Bronchial epithelial cell (primary cell): Measurements from ENCODE around the gene TMEM117. TPM values are rescaled to one million over a fixed set of nuclear protein-coding genes. Genes with fewer than 3 reads are reported as not detected.
A peak's percentile ranks its signal among the peaks of the same experiment; 100 is the strongest.

Source experiments
- DNase-seq: peaks from one replicate; pipeline ENCODE4 v3.0.0-alpha.2; 2010; ENCODE audit warnings: low read depth
- FAIRE-seq: peaks from 2 replicates; lab custom pipeline; 2011; peaks lifted over from hg19 to GRCh38; lab: Jason Lieb, UNC
- H3K27me3 ChIP-seq: 2 replicates; pipeline ENCODE4 v1.5.1; 2011; ENCODE audit warnings: low read length; ENCODE audit not compliant: control insufficient read depth, insufficient read depth
- H3K36me3 ChIP-seq: 2 replicates; pipeline ENCODE4 v1.5.1; 2011; ENCODE audit warnings: low read length; ENCODE audit not compliant: control insufficient read depth, insufficient read depth
- H3K4me3 ChIP-seq: 2 replicates; pipeline ENCODE4 v1.5.1; 2011; ENCODE audit warnings: mild to moderate bottlenecking, low read depth, low read length, control low read depth
- total RNA-seq: library from RNA; depleted of rRNA; stranded (reverse); fragments of >200 nt; gene quantifications from 2 replicates; pipeline ENCODE4 v1.2.1, GENCODE V29; 2014
- TF ChIP-seq, protein P1 (sequence below): IDR thresholded peaks from 2 replicates; pipeline ENCODE4 v1.5.1; 2011; ENCODE audit warnings: mild to moderate bottlenecking, moderate library complexity, low read length, control low read depth, inconsistent platforms; ENCODE audit not compliant: insufficient read depth, severe bottlenecking

The TMEM117 gene
- total RNA-seq, 1 donor from 2014 or later = 6.6 TPM

GRCh38 chr12:44313188-44313587 is 477.3 kb downstream of the TMEM117 start:
- Histone ChIP-seq H3K4me3 (no peak overlapping the region), H3K27me3 (no peaks in the 10 kb centered on the region), H3K36me3 (no peaks in the 10 kb centered on the region)
- TF ChIP-seq, protein P1, sequence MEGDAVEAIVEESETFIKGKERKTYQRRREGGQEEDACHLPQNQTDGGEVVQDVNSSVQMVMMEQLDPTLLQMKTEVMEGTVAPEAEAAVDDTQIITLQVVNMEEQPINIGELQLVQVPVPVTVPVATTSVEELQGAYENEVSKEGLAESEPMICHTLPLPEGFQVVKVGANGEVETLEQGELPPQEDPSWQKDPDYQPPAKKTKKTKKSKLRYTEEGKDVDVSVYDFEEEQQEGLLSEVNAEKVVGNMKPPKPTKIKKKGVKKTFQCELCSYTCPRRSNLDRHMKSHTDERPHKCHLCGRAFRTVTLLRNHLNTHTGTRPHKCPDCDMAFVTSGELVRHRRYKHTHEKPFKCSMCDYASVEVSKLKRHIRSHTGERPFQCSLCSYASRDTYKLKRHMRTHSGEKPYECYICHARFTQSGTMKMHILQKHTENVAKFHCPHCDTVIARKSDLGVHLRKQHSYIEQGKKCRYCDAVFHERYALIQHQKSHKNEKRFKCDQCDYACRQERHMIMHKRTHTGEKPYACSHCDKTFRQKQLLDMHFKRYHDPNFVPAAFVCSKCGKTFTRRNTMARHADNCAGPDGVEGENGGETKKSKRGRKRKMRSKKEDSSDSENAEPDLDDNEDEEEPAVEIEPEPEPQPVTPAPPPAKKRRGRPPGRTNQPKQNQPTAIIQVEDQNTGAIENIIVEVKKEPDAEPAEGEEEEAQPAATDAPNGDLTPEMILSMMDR = no peak
- DNase-seq (no peak), FAIRE-seq (no peak)

- FAIRE-seq (no peak), DNase-seq (no peak)
- Histone ChIP-seq H3K27me3 (no peaks in the 10 kb centered on the region), H3K4me3 (no peak overlapping the region), H3K36me3 (no peaks in the 10 kb centered on the region)
- TF ChIP-seq, protein P1 = no peak
Observed at GRCh38 chr12:44314007-44314500, 478.2 kb downstream of the TMEM117 start.

GRCh38 chr12:44317651-44318126 is 481.8 kb downstream of the TMEM117 start:
- TF ChIP-seq, protein P1 = peak; percentile 52
- DNase-seq = peak; percentile 31
- Histone ChIP-seq H3K36me3 (no peaks in the 10 kb centered on the region), H3K27me3 (no peaks in the 10 kb centered on the region), H3K4me3 (no peak overlapping the region)
- FAIRE-seq = no peak

DNA sequence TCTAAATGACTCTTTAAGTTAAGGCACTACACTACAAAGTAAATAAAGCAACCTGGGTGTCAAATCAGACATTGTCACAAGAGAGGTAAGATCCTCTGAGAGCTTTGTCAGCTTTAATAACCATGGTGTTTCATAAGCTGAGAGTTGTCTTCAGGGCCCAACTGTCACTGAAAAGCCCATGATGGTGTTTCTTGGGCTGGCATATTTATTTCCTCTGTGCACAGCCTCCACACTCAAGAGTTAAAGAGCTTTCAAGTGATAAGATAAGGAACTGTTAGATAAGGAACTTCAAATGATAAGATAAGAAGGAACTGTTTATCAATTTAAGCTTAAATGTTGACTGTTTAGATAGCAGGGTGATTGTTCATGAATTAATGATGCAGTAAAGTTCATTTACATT is 495.4 kb downstream of the TMEM117 start:
- TF ChIP-seq, protein P1 = no peak
- FAIRE-seq = no peak

GRCh38 chr12:44334347-44334746 is 498.5 kb downstream of the TMEM117 start:
- TF ChIP-seq, protein P1 = no peak
- Histone ChIP-seq H3K36me3 (no peaks in the 10 kb centered on the region), H3K27me3 (no peaks in the 10 kb centered on the region), H3K4me3 (no peak overlapping the region)
- no peak for FAIRE-seq
- peak; percentile 47 for DNase-seq

More for the DNA sequence above, 495.4 kb downstream of the TMEM117 start:
- DNase-seq = no peak
- no peaks in the 10 kb centered on the region for H3K36me3 ChIP-seq
- H3K27me3 ChIP-seq = no peaks in the 10 kb centered on the region
- no peak overlapping the region for H3K4me3 ChIP-seq

DNA sequence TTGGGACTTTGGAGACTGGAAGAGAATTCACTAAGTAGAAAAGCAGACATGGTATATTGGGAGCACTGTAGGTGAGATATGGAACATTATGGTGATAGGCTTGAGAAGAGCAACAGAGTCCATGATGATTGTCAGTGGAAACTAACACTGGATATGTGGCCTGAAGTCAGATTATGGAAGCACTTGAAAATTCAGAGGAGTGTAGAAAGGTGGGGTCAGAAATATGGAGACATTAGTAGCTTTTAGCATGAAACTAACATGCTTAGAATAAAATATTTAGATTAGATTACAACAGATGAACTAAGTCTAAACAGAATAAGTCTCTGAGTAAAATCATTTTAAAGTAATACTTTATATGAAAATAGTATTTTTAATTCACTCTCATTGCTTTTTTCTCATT is 499.1 kb downstream of the TMEM117 start:
- TF ChIP-seq, protein P1 = no peak
- FAIRE-seq (no peak), DNase-seq (no peak)
- Histone ChIP-seq H3K4me3 (no peak overlapping the region), H3K27me3 (no peaks in the 10 kb centered on the region), H3K36me3 (no peaks in the 10 kb centered on the region)
